ENCODE data around the gene ATXN1.

ATXN1 gene

DNA sequence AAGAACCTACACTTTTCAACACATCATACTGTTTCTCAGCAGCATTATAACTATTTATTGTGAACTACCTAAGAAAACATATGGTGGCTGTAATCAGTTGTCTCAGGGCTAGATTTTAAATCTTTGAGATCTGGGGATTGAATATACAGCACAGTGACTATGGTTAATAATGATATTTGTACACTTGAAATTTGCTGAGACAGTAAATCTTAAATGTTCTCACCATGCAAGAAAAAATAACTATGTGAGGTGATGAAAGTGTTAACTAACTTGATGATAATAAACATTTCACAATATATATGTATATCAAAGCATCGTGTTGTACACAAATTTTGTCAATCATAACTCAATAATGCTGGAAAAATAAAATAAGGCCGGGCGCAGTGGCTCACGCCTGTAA is 113.8 kb downstream of the ATXN1 start:
- H3K27me3 ChIP-seq (ENCODE audit: control insufficient read depth in 3 of 3, insufficient read depth in 3 of 3, low read depth in 1 of 3, low read length in 3 of 3): no peaks in the 10 kb centered on the region
- H3K4me1 ChIP-seq (ENCODE audit: control insufficient read depth in 2 of 2, insufficient read depth in 1 of 2, low read depth in 1 of 2, low read length in 2 of 2): peaks cover 1 to 6% of the 10 kb centered on the region in 2 donors
- no peak overlapping the region for H4K91ac ChIP-seq (ENCODE audit: low read depth, low read length, poor library complexity)
- no peak overlapping the region for H3K4me3 ChIP-seq (ENCODE audit: low read length in 2 of 2)
- DNase-seq (ENCODE audit: low spot score): no peak
- H3K23ac ChIP-seq (ENCODE audit: low read depth, low read length, poor library complexity): no peak overlapping the region
- no CpG with 5 or more reads among the region's 4 CpGs for WGBS, 2 donors (ENCODE audit: extremely low coverage in 2 of 2, insufficient read length in 2 of 2, insufficient replicate concordance in 1 of 2)
- H3K9ac ChIP-seq (ENCODE audit: low read depth, low read length, poor library complexity): no peak overlapping the region
- no peak overlapping the region for H4K8ac ChIP-seq (ENCODE audit: low read depth, low read length)
- no peak overlapping the region for H2AFZ ChIP-seq (ENCODE audit: low read length)
- H2AK5ac ChIP-seq (ENCODE audit: low read depth, low read length): no peak overlapping the region
- H3K4ac ChIP-seq (ENCODE audit: low read length): no peak overlapping the region
- H2BK12ac ChIP-seq (ENCODE audit: low read length): no peak overlapping the region
- H2BK15ac ChIP-seq (ENCODE audit: low read length): no peak overlapping the region
- no peak overlapping the region for H2BK5ac ChIP-seq (ENCODE audit: low read length)
- no peak overlapping the region for H3K4me2 ChIP-seq (ENCODE audit: insufficient read depth, low read length, poor library complexity, severe bottlenecking)
- H3K9me3 ChIP-seq (replicated peaks in 1 of 2; ENCODE audit: control insufficient read depth in 2 of 2, insufficient read depth in 1 of 2, low read depth in 1 of 2, low read length in 2 of 2): no peaks in the 10 kb centered on the region
- H3K36me3 ChIP-seq (replicated peaks in 1 of 2; ENCODE audit: control insufficient read depth in 2 of 2, insufficient read depth in 2 of 2, low read length in 2 of 2): no peaks in the 10 kb centered on the region
- H3K27ac ChIP-seq (replicated peaks; ENCODE audit: low read length): no peak overlapping the region
- H3K79me1 ChIP-seq (ENCODE audit: low read depth, low read length): no peaks in the 10 kb centered on the region
- H3K18ac ChIP-seq (ENCODE audit: low read length): no peak overlapping the region
- no peak overlapping the region for H3K14ac ChIP-seq (ENCODE audit: low read length)
- no peak overlapping the region for H2BK120ac ChIP-seq (ENCODE audit: low read depth, low read length)

DNA sequence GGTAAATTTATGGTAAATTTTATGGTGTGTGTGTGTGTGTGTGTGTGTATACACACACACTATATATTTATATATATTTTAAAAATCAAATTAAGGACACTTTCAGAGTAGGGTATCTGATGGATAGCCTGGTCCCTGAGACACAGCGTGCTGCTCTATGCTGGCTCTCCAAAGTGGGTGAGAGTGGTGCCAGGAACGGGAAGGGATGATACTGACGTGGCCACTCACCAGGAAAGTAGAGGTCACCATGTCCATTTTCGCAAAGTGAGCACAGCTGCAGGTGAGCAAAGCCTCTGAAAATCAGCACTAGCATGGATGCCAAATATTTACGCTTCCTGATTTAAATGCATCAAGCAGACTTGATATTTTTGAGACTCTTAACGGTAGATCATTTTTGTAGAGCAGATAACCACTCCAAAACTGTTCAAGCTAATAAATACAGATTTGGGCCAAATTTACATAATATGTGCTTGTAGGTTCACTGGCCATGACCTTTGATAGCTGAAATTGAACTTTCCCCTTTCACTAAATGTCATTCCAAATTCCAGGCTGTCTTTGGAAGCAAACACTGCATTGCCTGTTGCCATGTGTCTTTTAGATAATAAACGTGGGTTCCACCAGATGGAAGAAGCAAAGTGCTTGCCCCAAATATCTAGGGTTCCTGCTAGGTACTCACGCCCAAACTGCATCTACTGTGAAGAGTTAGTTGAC is 116.6 kb downstream of the ATXN1 start:
- no peak overlapping the region for H3K23ac ChIP-seq (ENCODE audit: low read depth, low read length, poor library complexity)
- no peaks in the 10 kb centered on the region for H3K36me3 ChIP-seq (replicated peaks in 1 of 2; ENCODE audit: control insufficient read depth in 2 of 2, insufficient read depth in 2 of 2, low read length in 2 of 2)
- peaks cover 0 to 6% of the 10 kb centered on the region in 2 donors for H3K4me1 ChIP-seq (ENCODE audit: control insufficient read depth in 2 of 2, insufficient read depth in 1 of 2, low read depth in 1 of 2, low read length in 2 of 2)

GRCh38 chr6:16639684-16640480 is 121.4 kb downstream of the ATXN1 start:
- H3K27ac ChIP-seq (replicated peaks; ENCODE audit: low read length): no peak overlapping the region
- peaks cover 1 to 3% of the 10 kb centered on the region in 2 donors for H3K9me3 ChIP-seq (replicated peaks in 1 of 2; ENCODE audit: control insufficient read depth in 2 of 2, insufficient read depth in 1 of 2, low read depth in 1 of 2, low read length in 2 of 2)
- H3K79me1 ChIP-seq (ENCODE audit: low read depth, low read length): no peaks in the 10 kb centered on the region
- H3K4ac ChIP-seq (ENCODE audit: low read length): no peak overlapping the region
- H2AFZ ChIP-seq (ENCODE audit: low read length): no peak overlapping the region
- no peak overlapping the region for H3K9ac ChIP-seq (ENCODE audit: low read depth, low read length, poor library complexity)
- no peak overlapping the region for H2BK5ac ChIP-seq (ENCODE audit: low read length)
- H3K4me2 ChIP-seq (ENCODE audit: insufficient read depth, low read length, poor library complexity, severe bottlenecking): no peak overlapping the region
- no peak overlapping the region for H3K18ac ChIP-seq (ENCODE audit: low read length)
- H3K4me1 ChIP-seq (ENCODE audit: control insufficient read depth in 2 of 2, insufficient read depth in 1 of 2, low read depth in 1 of 2, low read length in 2 of 2): peaks cover 3 to 8% of the 10 kb centered on the region in 2 donors
- H2BK120ac ChIP-seq (ENCODE audit: low read depth, low read length): no peak overlapping the region
- H3K27me3 ChIP-seq (ENCODE audit: control insufficient read depth in 3 of 3, insufficient read depth in 3 of 3, low read depth in 1 of 3, low read length in 3 of 3): no peaks in the 10 kb centered on the region
- no peak overlapping the region for H2BK12ac ChIP-seq (ENCODE audit: low read length)
- no peak overlapping the region for H3K14ac ChIP-seq (ENCODE audit: low read length)
- no CpG with 5 or more reads among the region's 10 CpGs for WGBS, 2 donors (ENCODE audit: extremely low coverage in 2 of 2, insufficient read length in 2 of 2, insufficient replicate concordance in 1 of 2)
- no peak overlapping the region for H4K8ac ChIP-seq (ENCODE audit: low read depth, low read length)
- no peak overlapping the region for H3K23ac ChIP-seq (ENCODE audit: low read depth, low read length, poor library complexity)
- H3K36me3 ChIP-seq (replicated peaks in 1 of 2; ENCODE audit: control insufficient read depth in 2 of 2, insufficient read depth in 2 of 2, low read length in 2 of 2): no peaks in the 10 kb centered on the region
- no peak for DNase-seq (ENCODE audit: low spot score)
- no peak overlapping the region for H3K4me3 ChIP-seq (ENCODE audit: low read length in 2 of 2)
- no peak overlapping the region for H2BK15ac ChIP-seq (ENCODE audit: low read length)
- H4K91ac ChIP-seq (ENCODE audit: low read depth, low read length, poor library complexity): no peak overlapping the region
- no peak overlapping the region for H2AK5ac ChIP-seq (ENCODE audit: low read depth, low read length)

More for the DNA sequence above, 116.6 kb downstream of the ATXN1 start:
- no CpG with 5 or more reads among the region's 8 CpGs for WGBS, 2 donors (ENCODE audit: extremely low coverage in 2 of 2, insufficient read length in 2 of 2, insufficient replicate concordance in 1 of 2)
- no peak overlapping the region for H4K8ac ChIP-seq (ENCODE audit: low read depth, low read length)
- H2BK12ac ChIP-seq (ENCODE audit: low read length): no peak overlapping the region
- H3K27me3 ChIP-seq (ENCODE audit: control insufficient read depth in 3 of 3, insufficient read depth in 3 of 3, low read depth in 1 of 3, low read length in 3 of 3): no peaks in the 10 kb centered on the region
- H2AFZ ChIP-seq (ENCODE audit: low read length): no peak overlapping the region
- no peak overlapping the region for H4K91ac ChIP-seq (ENCODE audit: low read depth, low read length, poor library complexity)
- no peak overlapping the region for H3K4me3 ChIP-seq (ENCODE audit: low read length in 2 of 2)
- no peak overlapping the region for H3K18ac ChIP-seq (ENCODE audit: low read length)
- H3K4me2 ChIP-seq (ENCODE audit: insufficient read depth, low read length, poor library complexity, severe bottlenecking): no peak overlapping the region
- H2BK120ac ChIP-seq (ENCODE audit: low read depth, low read length): no peak overlapping the region
- H3K79me1 ChIP-seq (ENCODE audit: low read depth, low read length): no peaks in the 10 kb centered on the region
- no peak overlapping the region for H2BK5ac ChIP-seq (ENCODE audit: low read length)
- no peak overlapping the region for H3K14ac ChIP-seq (ENCODE audit: low read length)
- H2AK5ac ChIP-seq (ENCODE audit: low read depth, low read length): no peak overlapping the region
- H2BK15ac ChIP-seq (ENCODE audit: low read length): no peak overlapping the region
- H3K9me3 ChIP-seq (replicated peaks in 1 of 2; ENCODE audit: control insufficient read depth in 2 of 2, insufficient read depth in 1 of 2, low read depth in 1 of 2, low read length in 2 of 2): peaks cover 1 to 3% of the 10 kb centered on the region in 2 donors
- H3K9ac ChIP-seq (ENCODE audit: low read depth, low read length, poor library complexity): no peak overlapping the region
- no peak for DNase-seq (ENCODE audit: low spot score)
- no peak overlapping the region for H3K27ac ChIP-seq (replicated peaks; ENCODE audit: low read length)
- H3K4ac ChIP-seq (ENCODE audit: low read length): no peak overlapping the region

- no peak overlapping the region for H2AFZ ChIP-seq (ENCODE audit: low read length)
- peaks cover 0 to 14% of the 10 kb centered on the region in 2 donors for H3K4me1 ChIP-seq (ENCODE audit: control insufficient read depth in 2 of 2, insufficient read depth in 1 of 2, low read depth in 1 of 2, low read length in 2 of 2)
- no peak for DNase-seq (ENCODE audit: low spot score)
- no peak overlapping the region for H3K4ac ChIP-seq (ENCODE audit: low read length)
- no peak overlapping the region for H3K23ac ChIP-seq (ENCODE audit: low read depth, low read length, poor library complexity)
- H2BK12ac ChIP-seq (ENCODE audit: low read length): no peak overlapping the region
- no peak overlapping the region for H3K4me2 ChIP-seq (ENCODE audit: insufficient read depth, low read length, poor library complexity, severe bottlenecking)
- no peaks in the 10 kb centered on the region for H3K36me3 ChIP-seq (replicated peaks in 1 of 2; ENCODE audit: control insufficient read depth in 2 of 2, insufficient read depth in 2 of 2, low read length in 2 of 2)
- H2BK15ac ChIP-seq (ENCODE audit: low read length): no peak overlapping the region
- no peak overlapping the region for H4K8ac ChIP-seq (ENCODE audit: low read depth, low read length)
- no peak overlapping the region for H3K9ac ChIP-seq (ENCODE audit: low read depth, low read length, poor library complexity)
- H3K18ac ChIP-seq (ENCODE audit: low read length): no peak overlapping the region
- no peak overlapping the region for H3K27ac ChIP-seq (replicated peaks; ENCODE audit: low read length)
- WGBS, 2 donors (ENCODE audit: extremely low coverage in 2 of 2, insufficient read length in 2 of 2, insufficient replicate concordance in 1 of 2): no CpG with 5 or more reads among the region's 5 CpGs
- H3K14ac ChIP-seq (ENCODE audit: low read length): no peak overlapping the region
- H2AK5ac ChIP-seq (ENCODE audit: low read depth, low read length): no peak overlapping the region
- H3K4me3 ChIP-seq (ENCODE audit: low read length in 2 of 2): no peak overlapping the region
- no peaks in the 10 kb centered on the region for H3K27me3 ChIP-seq (ENCODE audit: control insufficient read depth in 3 of 3, insufficient read depth in 3 of 3, low read depth in 1 of 3, low read length in 3 of 3)
- peaks cover 1 to 6% of the 10 kb centered on the region in 2 donors for H3K9me3 ChIP-seq (replicated peaks in 1 of 2; ENCODE audit: control insufficient read depth in 2 of 2, insufficient read depth in 1 of 2, low read depth in 1 of 2, low read length in 2 of 2)
- H2BK120ac ChIP-seq (ENCODE audit: low read depth, low read length): no peak overlapping the region
- no peak overlapping the region for H2BK5ac ChIP-seq (ENCODE audit: low read length)
- no peaks in the 10 kb centered on the region for H3K79me1 ChIP-seq (ENCODE audit: low read depth, low read length)
- no peak overlapping the region for H4K91ac ChIP-seq (ENCODE audit: low read depth, low read length, poor library complexity)
Measured at GRCh38 chr6:16637635-16638034, 123.6 kb downstream of the ATXN1 start.
